Testis (tissue), 3 donors: ENCODE data around the gene REC114. TPM values are rescaled to one million over a fixed set of nuclear protein-coding genes. Genes with fewer than 3 reads are reported as not detected.

Experiments used
- DNase-seq: peaks from one replicate; pipeline ENCODE4 v3.0.0-alpha.2; 2019
- H3K27ac ChIP-seq, 2 donors: fragments of 200-600 bp; sonication (generic); one replicate each; pipeline ENCODE4 v1.5.1; 2019
- H3K27me3 ChIP-seq: fragments of 200-600 bp; sonication (generic); one replicate; pipeline ENCODE4 v1.5.1; 2019
- H3K36me3 ChIP-seq: fragments of 200-600 bp; sonication (generic); one replicate; pipeline ENCODE4 v1.5.1; 2017; ENCODE audit warnings: low read depth; ENCODE audit errors: missing control alignments
- H3K4me1 ChIP-seq: fragments of 200-600 bp; sonication (generic); one replicate; pipeline ENCODE4 v1.5.1; 2019
- H3K4me3 ChIP-seq, 2 donors: fragments of 200-600 bp; sonication (generic); one replicate each; pipeline ENCODE4 v1.5.1; 2017 to 2019
- H3K9me3 ChIP-seq: fragments of 200-600 bp; sonication (generic); one replicate; pipeline ENCODE4 v1.5.1; 2017
- POLR2A ChIP-seq: fragments of 450-650 bp; IDR thresholded peaks from one replicate; pipeline ENCODE4 v1.6.1; 2017; ENCODE audit warnings: antibody characterized with exemption, mild to moderate bottlenecking, moderate library complexity
- WGBS, 2 donors: methylation state at CpG; one replicate each; pipeline ENCODE4 v1.1.5; 2018; 5-methylcytosine and 5-hydroxymethylcytosine counted together
- intact Hi-C: fragments of 100-400 bp; cut with DNase I; formaldehyde crosslinking; loops from one replicate; pipeline ENCODE4 v1.15.1; 2023; ENCODE audit warnings: low total_unique reads
- polyA plus RNA-seq: library from polyadenylated mRNA; stranded (reverse); fragments of 350-450 nt; fragmentation: Illumina TruSeq; extraction: RNeasy Lipid Tissue Mini Kit (QIAGEN cat#74804); gene quantifications from one replicate; pipeline ENCODE4 v1.2.3, GENCODE V29; 2014; ENCODE audit warnings: low read depth, low replicate concordance; ENCODE audit not compliant: insufficient read depth
- total RNA-seq, 2 donors: library from RNA; depleted of rRNA; stranded (reverse); fragments of >200 nt; gene quantifications; one replicate each; pipeline ENCODE4 v1.2.3, GENCODE V29; 2016
- TF ChIP-seq, protein P1 (sequence below), 3 experiments: fragments of 450-650 bp in 2 of 3; fragments of 200-600 bp in 1 of 3; sonication (generic) in 1 of 3; IDR thresholded peaks; one replicate each; pipeline ENCODE4 v1.5.1; 2016 to 2019; ENCODE audit warnings: antibody characterized with exemption in 3 of 3, mild to moderate bottlenecking in 2 of 3, moderate library complexity in 1 of 3

REC114 gene
- total and polyA plus RNA-seq, 3 donors from 2014 or later, result 28.7 to 102 (median 28.8) TPM

DNA sequence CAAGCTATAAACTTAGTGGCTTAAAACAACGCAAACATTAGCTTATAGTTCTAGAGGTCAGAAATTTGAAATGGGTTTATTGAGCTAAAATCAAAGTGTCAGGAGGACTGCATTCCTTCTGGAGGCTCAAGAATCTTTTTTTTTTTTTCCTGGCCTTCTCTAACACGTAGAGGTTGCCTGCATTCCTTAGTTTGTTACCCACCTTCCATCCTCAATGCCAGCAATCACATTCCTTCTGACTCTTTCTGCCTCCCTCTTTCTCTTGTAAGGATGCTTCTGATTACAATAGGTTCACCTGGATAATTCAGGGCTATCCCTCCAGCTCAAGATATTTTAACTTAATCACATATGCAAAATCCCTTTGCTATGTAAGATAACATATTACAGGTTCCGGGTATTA lies 24.8 kb downstream of the REC114 start:
- intact Hi-C loops, result no loop called here
- WGBS, 2 donors, result 69 to 81% methylated on average over 3 of the region's 3 CpGs
- no peaks in the 10 kb centered on the region for H3K9me3 ChIP-seq
- no peak overlapping the region for H3K4me3 ChIP-seq
- H3K27ac ChIP-seq, result no peak overlapping the region
- H3K27me3 ChIP-seq, result no peaks in the 10 kb centered on the region
- TF ChIP-seq POLR2A, result no peak
- TF ChIP-seq, protein P1, sequence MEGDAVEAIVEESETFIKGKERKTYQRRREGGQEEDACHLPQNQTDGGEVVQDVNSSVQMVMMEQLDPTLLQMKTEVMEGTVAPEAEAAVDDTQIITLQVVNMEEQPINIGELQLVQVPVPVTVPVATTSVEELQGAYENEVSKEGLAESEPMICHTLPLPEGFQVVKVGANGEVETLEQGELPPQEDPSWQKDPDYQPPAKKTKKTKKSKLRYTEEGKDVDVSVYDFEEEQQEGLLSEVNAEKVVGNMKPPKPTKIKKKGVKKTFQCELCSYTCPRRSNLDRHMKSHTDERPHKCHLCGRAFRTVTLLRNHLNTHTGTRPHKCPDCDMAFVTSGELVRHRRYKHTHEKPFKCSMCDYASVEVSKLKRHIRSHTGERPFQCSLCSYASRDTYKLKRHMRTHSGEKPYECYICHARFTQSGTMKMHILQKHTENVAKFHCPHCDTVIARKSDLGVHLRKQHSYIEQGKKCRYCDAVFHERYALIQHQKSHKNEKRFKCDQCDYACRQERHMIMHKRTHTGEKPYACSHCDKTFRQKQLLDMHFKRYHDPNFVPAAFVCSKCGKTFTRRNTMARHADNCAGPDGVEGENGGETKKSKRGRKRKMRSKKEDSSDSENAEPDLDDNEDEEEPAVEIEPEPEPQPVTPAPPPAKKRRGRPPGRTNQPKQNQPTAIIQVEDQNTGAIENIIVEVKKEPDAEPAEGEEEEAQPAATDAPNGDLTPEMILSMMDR (IDR thresholded peaks at IDR 0.05), result no peak
- H3K36me3 ChIP-seq, result no peaks in the 10 kb centered on the region
- no peaks in the 10 kb centered on the region for H3K4me1 ChIP-seq
- no peak for DNase-seq

DNA sequence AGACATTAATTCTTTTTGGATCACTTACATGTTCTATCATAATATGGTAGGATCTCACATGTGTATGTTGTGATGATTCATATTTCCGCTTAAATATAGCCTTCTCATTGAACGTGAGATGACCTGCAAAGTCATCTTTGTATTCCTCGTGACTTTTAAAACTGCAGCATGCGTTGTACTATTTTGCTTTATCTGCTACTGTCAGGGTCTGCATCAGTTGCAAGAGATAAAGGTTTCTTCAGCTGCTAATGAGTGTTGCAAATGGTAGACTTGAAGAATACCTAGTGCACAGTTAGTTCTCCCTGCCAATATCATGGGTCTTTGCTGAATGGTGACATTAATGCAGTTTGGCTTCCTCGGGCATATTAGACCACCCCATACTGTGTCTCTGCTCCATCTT lies 31.8 kb downstream of the REC114 start:
- H3K27me3 ChIP-seq, result no peaks in the 10 kb centered on the region
- H3K4me3 ChIP-seq, result no peak overlapping the region
- DNase-seq, result no peak
- TF ChIP-seq, protein P1 (IDR thresholded peaks at IDR 0.05), result no peak
- no peak for TF ChIP-seq POLR2A
- no peaks in the 10 kb centered on the region for H3K4me1 ChIP-seq
- 89 to 90% methylated on average over 5 of the region's 5 CpGs for WGBS, 2 donors
- H3K9me3 ChIP-seq, result no peaks in the 10 kb centered on the region
- intact Hi-C loops, result no loop called here
- H3K36me3 ChIP-seq, result no peaks in the 10 kb centered on the region
- no peak overlapping the region for H3K27ac ChIP-seq

DNA sequence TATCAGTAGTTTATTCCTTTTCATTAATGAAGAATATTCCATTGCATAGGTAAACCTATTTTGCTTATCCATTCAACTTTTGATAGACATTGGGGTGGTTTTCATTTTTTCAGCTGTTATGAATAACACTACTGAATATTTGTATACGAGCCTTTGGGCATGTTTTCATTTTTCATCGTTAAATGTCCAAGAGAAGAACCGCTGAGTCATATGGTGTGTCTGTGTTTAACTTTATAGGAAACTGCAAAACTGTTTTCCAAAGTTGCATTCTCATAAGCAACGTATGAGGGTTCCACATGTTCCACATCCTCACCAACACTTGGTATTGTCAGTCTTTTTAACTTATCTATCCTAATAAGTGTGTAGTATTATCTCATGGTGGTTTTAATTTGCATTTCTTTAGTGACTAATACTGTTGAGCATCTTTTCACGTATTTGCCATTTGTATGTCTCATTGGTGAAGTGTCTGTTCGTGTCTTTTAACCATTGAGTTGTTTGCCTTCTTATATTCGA lies 33.8 kb downstream of the REC114 start:
- DNase-seq, result no peak
- no peaks in the 10 kb centered on the region for H3K9me3 ChIP-seq
- intact Hi-C loops, result no loop called here
- 90 to 91% methylated on average over 7 of the region's 7 CpGs for WGBS, 2 donors
- no peak overlapping the region for H3K27ac ChIP-seq
- no peak for TF ChIP-seq POLR2A
- H3K4me1 ChIP-seq, result no peaks in the 10 kb centered on the region
- no peak overlapping the region for H3K4me3 ChIP-seq
- H3K27me3 ChIP-seq, result no peaks in the 10 kb centered on the region
- H3K36me3 ChIP-seq, result no peaks in the 10 kb centered on the region

DNA sequence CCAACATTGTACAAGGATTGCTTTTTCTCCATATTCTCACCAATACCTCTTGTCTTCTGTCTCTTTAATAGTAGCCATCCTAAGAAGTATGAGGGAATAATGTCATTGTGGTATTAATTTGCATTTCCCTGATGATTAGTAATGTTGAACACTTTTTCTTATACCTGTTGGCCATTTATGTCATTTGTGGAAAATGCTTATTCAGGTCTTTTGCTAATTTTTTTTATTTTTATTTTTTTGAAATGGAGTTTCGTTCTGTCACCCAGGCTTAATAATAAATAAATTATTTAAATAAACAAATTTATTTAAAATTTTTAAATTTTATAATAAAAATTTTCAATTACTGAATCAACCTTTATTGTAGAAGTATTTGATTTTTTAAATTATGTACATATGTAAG lies 37.1 kb downstream of the REC114 start:
- intact Hi-C loops, result no loop called here
- DNase-seq, result no peak
- H3K4me1 ChIP-seq, result no peaks in the 10 kb centered on the region
- no peak overlapping the region for H3K27ac ChIP-seq
- TF ChIP-seq, protein P1 (IDR thresholded peaks at IDR 0.05), result no peak
- TF ChIP-seq POLR2A, result no peak
- 79 to 97% methylated on average over 1 of the region's 1 CpG for WGBS, 2 donors
- no peak overlapping the region for H3K4me3 ChIP-seq
- no peaks in the 10 kb centered on the region for H3K27me3 ChIP-seq
- no peaks in the 10 kb centered on the region for H3K36me3 ChIP-seq
- no peaks in the 10 kb centered on the region for H3K9me3 ChIP-seq

DNA sequence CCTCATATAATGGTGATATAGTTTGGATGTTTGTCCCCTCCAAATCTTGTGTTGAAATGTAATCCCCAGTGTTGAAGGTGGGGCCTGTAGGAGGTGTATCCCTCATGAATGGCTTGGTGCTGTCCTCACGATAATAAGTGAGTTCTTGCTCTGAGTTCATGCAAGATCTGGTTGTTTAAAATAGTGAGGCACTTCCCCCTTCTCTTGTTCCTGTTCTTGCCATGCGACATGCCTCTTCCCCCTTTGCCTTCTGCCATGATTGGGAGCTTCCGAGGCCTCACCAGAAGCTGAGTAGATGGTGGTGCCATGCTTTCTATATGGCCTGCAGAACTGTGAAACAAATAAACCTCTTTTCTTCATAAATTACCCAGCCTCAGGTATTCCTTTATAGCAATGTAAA lies 39.2 kb downstream of the REC114 start:
- intact Hi-C loops, result no loop called here

More for the DNA sequence above, 39.2 kb downstream of the REC114 start:
- no peak for DNase-seq
- TF ChIP-seq, protein P1 (IDR thresholded peaks at IDR 0.05), result no peak
- no peak for TF ChIP-seq POLR2A
- H3K9me3 ChIP-seq, result no peaks in the 10 kb centered on the region
- H3K27me3 ChIP-seq, result no peaks in the 10 kb centered on the region
- WGBS, 2 donors, result 80 to 86% methylated on average over 3 of the region's 3 CpGs
- H3K4me3 ChIP-seq, result no peak overlapping the region
- H3K36me3 ChIP-seq, result no peaks in the 10 kb centered on the region
- no peak overlapping the region for H3K27ac ChIP-seq
- H3K4me1 ChIP-seq, result no peaks in the 10 kb centered on the region
